Left ventricle myocardium inferior (tissue), 1 donor: Measurements from ENCODE around the gene PKP4. TPM values are rescaled to one million over a fixed set of nuclear protein-coding genes. Genes with fewer than 3 reads are reported as not detected.
A peak's percentile ranks its signal among the peaks of the same experiment; 100 is the strongest.

Source experiments
- DNase-seq: peaks from one replicate; pipeline ENCODE4 v3.0.0-alpha.2; 2020
- H3K27ac ChIP-seq: fragments of 200-600 bp; replicated peaks from 2 replicates; pipeline ENCODE4 v1.8.0; 2021
- H3K27me3 ChIP-seq: fragments of 200-600 bp; 2 replicates; pipeline ENCODE4 v1.8.0; 2021; ENCODE audit warnings: low read depth
- H3K36me3 ChIP-seq: fragments of 200-600 bp; 2 replicates; pipeline ENCODE4 v1.8.0; 2021
- H3K4me1 ChIP-seq: fragments of 200-600 bp; 2 replicates; pipeline ENCODE4 v1.8.0; 2021
- H3K4me3 ChIP-seq: fragments of 200-600 bp; 2 replicates; pipeline ENCODE4 v1.8.0; 2021; ENCODE audit warnings: mild to moderate bottlenecking, moderate library complexity
- H3K9me3 ChIP-seq: fragments of 200-600 bp; replicated peaks from 2 replicates; pipeline ENCODE4 v1.8.0; 2021
- intact Hi-C: fragments of 100-400 bp; cut with micrococcal nuclease; formaldehyde crosslinking; loops from one replicate; pipeline ENCODE4 v1.11.0; 2022
- total RNA-seq: library from RNA; stranded (reverse); fragmentation: NEBNext Ultra II Directional; extraction: Animal tissue kit (Norgen Biotek cat#: 25700); gene quantifications from one replicate; pipeline ENCODE4 v1.2.1, GENCODE V29; 2021
- TF ChIP-seq, protein P1 (sequence below): fragments of 200-600 bp; IDR thresholded peaks from 2 replicates; pipeline ENCODE4 v1.8.0; 2021; ENCODE audit warnings: antibody characterized with exemption, mild to moderate bottlenecking, borderline replicate concordance
- donor health status: DM: no; HTN: yes; CAD: no; lungs with severe emphysema.

The PKP4 gene
- total RNA-seq, 1 donor from 2014 or later: 47.6 TPM

DNA sequence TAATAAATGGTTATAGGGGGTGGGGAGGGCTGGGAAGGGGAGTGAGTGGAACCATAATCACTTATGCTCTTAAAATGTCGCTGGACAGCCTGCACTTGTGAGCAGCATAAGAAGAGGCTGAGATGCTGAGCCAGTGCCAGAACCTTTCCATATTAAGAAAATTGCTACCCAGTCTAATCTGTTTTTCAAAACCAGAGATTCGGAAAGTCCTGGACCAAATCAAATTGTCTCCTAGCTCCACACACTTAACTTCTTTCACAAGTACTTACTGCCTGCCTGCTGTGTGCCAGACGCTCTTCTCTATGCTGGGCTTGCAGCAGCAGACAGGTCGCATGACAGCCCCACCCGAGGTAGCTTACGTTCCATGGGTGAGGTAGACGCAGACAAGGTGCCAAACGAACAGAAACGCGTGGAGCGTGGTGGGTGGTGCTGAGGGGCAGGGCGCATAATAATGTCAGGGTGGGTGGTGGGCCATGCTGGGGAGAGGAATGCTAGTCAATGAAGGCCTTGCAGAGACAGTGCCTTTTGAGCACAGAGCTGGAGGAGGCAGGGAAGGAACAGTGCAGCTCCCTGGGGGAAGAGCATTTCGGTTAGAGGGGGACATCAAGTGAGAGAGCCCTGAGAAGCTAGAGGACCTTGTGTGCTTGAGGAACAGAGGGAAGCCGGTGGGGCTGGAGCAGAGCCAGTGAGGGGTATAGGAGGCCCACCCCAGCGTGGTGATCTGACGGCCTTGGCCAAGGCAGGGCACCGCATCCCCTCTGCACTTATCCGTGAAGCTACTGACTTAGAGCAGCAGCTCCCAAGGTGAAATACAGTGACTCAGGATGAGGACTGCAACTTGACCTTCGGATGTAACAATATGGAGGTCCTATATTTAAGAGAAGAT, 214.9 kb downstream of the PKP4 start:
- H3K4me1 ChIP-seq: peaks cover 54% of the 10 kb centered on the region
- peaks cover 44% of the 10 kb centered on the region for H3K36me3 ChIP-seq
- DNase-seq: no peak
- H3K9me3 ChIP-seq: no peaks in the 10 kb centered on the region
- no peak overlapping the region for H3K4me3 ChIP-seq
- intact Hi-C loops: no loop called here
- TF ChIP-seq, protein P1, sequence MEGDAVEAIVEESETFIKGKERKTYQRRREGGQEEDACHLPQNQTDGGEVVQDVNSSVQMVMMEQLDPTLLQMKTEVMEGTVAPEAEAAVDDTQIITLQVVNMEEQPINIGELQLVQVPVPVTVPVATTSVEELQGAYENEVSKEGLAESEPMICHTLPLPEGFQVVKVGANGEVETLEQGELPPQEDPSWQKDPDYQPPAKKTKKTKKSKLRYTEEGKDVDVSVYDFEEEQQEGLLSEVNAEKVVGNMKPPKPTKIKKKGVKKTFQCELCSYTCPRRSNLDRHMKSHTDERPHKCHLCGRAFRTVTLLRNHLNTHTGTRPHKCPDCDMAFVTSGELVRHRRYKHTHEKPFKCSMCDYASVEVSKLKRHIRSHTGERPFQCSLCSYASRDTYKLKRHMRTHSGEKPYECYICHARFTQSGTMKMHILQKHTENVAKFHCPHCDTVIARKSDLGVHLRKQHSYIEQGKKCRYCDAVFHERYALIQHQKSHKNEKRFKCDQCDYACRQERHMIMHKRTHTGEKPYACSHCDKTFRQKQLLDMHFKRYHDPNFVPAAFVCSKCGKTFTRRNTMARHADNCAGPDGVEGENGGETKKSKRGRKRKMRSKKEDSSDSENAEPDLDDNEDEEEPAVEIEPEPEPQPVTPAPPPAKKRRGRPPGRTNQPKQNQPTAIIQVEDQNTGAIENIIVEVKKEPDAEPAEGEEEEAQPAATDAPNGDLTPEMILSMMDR: no peak
- H3K27ac ChIP-seq: peak overlapping the region; percentile 49
- H3K27me3 ChIP-seq: no peaks in the 10 kb centered on the region

DNA sequence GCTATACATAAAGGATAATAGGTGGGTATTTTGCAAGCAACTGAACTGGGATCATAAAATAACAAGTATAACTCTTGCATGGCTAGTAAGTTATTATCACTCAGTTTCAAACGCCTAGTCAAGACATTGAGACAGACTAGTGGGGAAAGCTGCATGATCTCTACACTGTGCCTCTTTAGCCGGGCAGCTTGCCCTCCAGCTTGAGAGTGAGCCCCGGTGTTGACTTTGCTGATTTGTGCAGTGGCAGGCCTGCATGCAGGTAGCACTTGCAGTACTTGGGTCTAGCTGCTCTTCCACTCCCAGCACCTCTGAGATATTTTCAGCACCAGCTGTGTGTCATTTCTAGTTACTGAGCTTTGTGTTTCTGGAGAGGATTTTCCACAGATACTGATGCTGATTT, 219.5 kb downstream of the PKP4 start:
- DNase-seq: no peak
- Histone ChIP-seq H3K4me3 (no peak overlapping the region), H3K27ac (peak overlapping the region; percentile 79), H3K9me3 (no peaks in the 10 kb centered on the region), H3K4me1 (peaks cover 32% of the 10 kb centered on the region), H3K27me3 (no peaks in the 10 kb centered on the region), H3K36me3 (peaks cover 74% of the 10 kb centered on the region)
- TF ChIP-seq, protein P1: no peak
- intact Hi-C loops: no loop called here

- TF ChIP-seq, protein P1: no peak
- Histone ChIP-seq H3K9me3 (no peaks in the 10 kb centered on the region), H3K4me1 (peaks cover 28% of the 10 kb centered on the region), H3K27ac (peak overlapping the region; percentile 79), H3K4me3 (no peak overlapping the region), H3K36me3 (peaks cover 75% of the 10 kb centered on the region), H3K27me3 (no peaks in the 10 kb centered on the region)
- intact Hi-C loops: no loop called here
- DNase-seq: peak; percentile 61
Measured at GRCh38 chr2:158676696-158677095, 219.9 kb downstream of the PKP4 start.

DNA sequence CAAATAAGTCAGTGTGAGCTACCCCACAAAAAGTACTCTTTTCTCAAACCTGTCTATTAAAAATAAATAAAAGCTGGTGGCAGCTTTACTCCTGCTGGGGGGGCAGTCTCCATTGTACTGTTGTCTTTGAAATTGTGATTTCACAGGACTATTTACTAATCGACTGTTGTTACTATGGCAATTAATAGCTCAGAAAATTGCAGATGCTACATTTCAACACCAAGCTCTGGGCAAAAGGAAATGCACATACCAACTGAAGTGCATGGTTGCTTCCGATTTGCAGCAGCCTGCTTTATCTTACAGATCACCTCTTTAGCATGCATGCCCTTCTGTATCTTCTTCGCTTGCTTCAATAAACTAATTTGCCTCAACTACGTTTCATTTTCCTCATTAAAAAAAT, 220.8 kb downstream of the PKP4 start:
- Histone ChIP-seq H3K4me3 (no peak overlapping the region), H3K27ac (peak overlapping the region; percentile 79), H3K36me3 (peaks cover 83% of the 10 kb centered on the region), H3K27me3 (no peaks in the 10 kb centered on the region), H3K4me1 (peaks cover 25% of the 10 kb centered on the region), H3K9me3 (no peaks in the 10 kb centered on the region)
- intact Hi-C loops: no loop called here
- no peak for DNase-seq
- TF ChIP-seq, protein P1: no peak

GRCh38 chr2:158681816-158682215, 225.1 kb downstream of the PKP4 start:
- DNase-seq: no peak
- Histone ChIP-seq H3K27me3 (no peaks in the 10 kb centered on the region), H3K27ac (no peak overlapping the region), H3K36me3 (peaks cover 51% of the 10 kb centered on the region), H3K4me1 (peaks cover 23% of the 10 kb centered on the region), H3K4me3 (no peak overlapping the region), H3K9me3 (no peaks in the 10 kb centered on the region)
- TF ChIP-seq, protein P1: no peak
- intact Hi-C loops: no loop called here
